Uterus (tissue), 2 donors: ENCODE measurements around the gene RRP36.

ENCODE experiments used
- POLR2A ChIP-seq, 2 donors: fragments of 450-650 bp; IDR thresholded peaks; one replicate each; pipeline ENCODE4 v1.6.1; 2016; ENCODE audit warnings: antibody characterized with exemption in 2 of 2, mild to moderate bottlenecking in 1 of 2, moderate library complexity in 1 of 2
- TF ChIP-seq, protein P1 (sequence below), 4 experiments: fragments of 200-600 bp in 2 of 4; fragments of 450-650 bp in 2 of 4; sonication (generic) in 2 of 4; IDR thresholded peaks; one replicate each; pipeline ENCODE4 v1.5.1; 2016 to 2019; ENCODE audit warnings: antibody characterized with exemption in 4 of 4, mild to moderate bottlenecking in 2 of 4, moderate library complexity in 1 of 4

DNA sequence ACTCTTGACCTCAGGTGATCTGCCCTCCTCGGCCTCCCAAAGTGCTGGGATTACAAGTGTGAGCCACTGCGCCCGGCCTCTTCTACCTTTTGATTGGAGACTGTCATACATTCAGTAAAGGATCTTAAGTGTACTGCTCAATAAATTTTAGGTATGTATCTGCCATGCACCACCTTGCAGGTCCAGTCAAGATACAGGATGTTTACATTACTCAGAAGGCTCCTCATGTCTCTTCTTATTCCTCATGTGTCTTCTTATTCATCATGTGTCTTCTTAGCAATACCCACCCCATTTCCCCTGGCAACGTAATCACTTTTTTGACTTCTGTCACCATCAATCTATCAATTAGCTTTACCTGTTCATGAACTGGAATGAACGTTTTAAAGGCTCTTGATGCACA lies 15.6 kb upstream of the RRP36 start:
- no peak for TF ChIP-seq POLR2A (IDR thresholded peaks at IDR 0.05)
- TF ChIP-seq, protein P1, sequence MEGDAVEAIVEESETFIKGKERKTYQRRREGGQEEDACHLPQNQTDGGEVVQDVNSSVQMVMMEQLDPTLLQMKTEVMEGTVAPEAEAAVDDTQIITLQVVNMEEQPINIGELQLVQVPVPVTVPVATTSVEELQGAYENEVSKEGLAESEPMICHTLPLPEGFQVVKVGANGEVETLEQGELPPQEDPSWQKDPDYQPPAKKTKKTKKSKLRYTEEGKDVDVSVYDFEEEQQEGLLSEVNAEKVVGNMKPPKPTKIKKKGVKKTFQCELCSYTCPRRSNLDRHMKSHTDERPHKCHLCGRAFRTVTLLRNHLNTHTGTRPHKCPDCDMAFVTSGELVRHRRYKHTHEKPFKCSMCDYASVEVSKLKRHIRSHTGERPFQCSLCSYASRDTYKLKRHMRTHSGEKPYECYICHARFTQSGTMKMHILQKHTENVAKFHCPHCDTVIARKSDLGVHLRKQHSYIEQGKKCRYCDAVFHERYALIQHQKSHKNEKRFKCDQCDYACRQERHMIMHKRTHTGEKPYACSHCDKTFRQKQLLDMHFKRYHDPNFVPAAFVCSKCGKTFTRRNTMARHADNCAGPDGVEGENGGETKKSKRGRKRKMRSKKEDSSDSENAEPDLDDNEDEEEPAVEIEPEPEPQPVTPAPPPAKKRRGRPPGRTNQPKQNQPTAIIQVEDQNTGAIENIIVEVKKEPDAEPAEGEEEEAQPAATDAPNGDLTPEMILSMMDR (IDR thresholded peaks at IDR 0.05): no peak
